GM12892 (cell line): Measurements from ENCODE around the gene BHMT.

ENCODE experiments used
- DNase-seq: peaks from one replicate; pipeline ENCODE4 v3.0.0; 2011; ENCODE audit not compliant: insufficient read length
- FAIRE-seq: peaks from 2 replicates; lab custom pipeline; 2011; peaks lifted over from hg19 to GRCh38; lab: Jason Lieb, UNC
- POLR2A ChIP-seq: IDR thresholded peaks from 2 replicates; pipeline ENCODE4 v1.6.1; 2011; ENCODE audit warnings: low read depth, low read length, control low read depth
- POLR2AphosphoS5 ChIP-seq: IDR thresholded peaks from 2 replicates; pipeline ENCODE4 v1.6.1; 2011; ENCODE audit warnings: low read depth, low read length, control low read depth
- TAF1 ChIP-seq: IDR thresholded peaks from 2 replicates; pipeline ENCODE4 v1.6.1; 2011; ENCODE audit warnings: low read depth, mild to moderate bottlenecking, control low read depth, low read length, borderline replicate concordance

Gene BHMT

DNA sequence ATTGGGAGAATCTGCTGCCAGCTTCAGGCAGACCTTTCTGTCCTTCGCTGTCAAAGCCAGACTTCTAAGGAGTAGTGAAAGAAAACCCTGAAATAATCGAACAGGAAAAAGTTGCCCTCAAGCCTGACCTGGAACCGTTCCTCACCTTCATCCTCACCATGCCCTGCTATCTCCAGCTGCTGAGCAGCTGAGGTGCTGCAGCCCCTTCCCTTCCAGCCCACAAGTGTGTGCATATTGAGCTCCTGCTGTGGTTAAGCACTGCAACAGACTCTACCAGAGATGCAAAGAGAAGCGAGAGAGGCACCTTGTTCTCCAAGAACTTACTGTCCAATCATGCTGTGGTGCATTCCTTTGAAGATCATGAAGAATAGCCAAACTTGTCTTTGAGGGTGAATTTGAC is 23.1 kb upstream of the BHMT start:
- DNase-seq (no peak), FAIRE-seq (no peak)
- TF ChIP-seq POLR2AphosphoS5, result no peak
- no peak for TF ChIP-seq TAF1
- no peak for TF ChIP-seq POLR2A

DNA sequence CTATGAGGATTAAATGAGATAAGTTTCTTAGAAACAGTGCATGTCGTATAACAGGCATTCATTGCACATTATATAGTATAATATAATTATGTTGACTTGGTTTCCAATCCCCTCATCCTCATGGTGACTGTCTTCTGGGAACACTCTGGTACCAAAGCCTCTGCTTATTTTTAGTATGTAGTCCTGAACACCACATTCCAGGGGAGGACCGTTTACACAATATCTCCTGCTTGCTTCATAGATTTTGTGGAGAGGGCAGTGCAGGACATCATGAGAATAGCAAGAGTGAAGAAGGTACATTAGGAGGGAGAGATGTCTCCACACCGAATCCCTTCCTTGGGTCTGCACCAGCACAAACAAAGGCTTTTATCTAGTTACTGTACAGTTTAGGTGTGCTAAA is 20.5 kb upstream of the BHMT start:
- TF ChIP-seq TAF1, result no peak
- TF ChIP-seq POLR2AphosphoS5, result no peak
- TF ChIP-seq POLR2A, result no peak
- DNase-seq, result no peak
- FAIRE-seq, result no peak

DNA sequence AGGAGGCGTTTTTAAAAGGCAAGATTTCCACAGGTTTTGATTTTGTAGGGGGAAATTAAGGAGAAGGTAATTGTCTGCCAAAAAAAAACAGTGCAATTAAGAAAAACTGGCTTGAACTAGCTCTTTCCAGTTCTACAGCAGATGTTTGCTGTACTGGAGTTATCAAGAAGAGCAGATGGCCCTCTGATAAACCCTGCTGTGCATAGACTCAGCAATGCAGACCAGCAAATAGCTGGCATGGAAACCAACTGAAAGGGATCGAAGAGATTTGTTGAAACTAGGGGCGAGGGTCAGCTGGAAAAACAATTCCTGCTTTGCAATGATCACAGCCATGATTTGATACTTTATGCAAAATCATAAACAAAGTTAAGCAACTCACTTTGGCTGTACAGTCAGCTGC is 17.8 kb upstream of the BHMT start:
- TF ChIP-seq POLR2A (no peak), TAF1 (no peak), POLR2AphosphoS5 (no peak)
- DNase-seq, result no peak
- FAIRE-seq, result no peak

DNA sequence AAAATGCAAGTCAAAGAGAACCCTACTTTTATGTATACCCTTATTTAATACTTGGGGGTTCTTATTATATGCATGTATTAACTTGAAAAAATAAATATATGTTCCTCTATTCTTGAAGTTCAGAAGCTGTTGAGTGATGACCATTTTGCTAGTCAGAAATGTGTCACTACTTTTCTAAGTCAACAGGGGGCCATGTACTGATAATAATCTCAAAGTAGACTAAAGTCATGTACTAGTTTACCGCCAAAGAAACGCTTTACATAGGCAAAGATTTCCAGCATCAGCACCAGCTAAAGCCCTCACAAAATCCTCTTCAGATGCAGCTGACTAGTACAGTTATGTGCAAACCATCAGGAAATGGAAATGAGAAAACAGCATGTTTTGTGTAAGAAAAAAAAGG is 5.7 kb upstream of the BHMT start:
- no peak for TF ChIP-seq POLR2A
- no peak for TF ChIP-seq POLR2AphosphoS5
- no peak for TF ChIP-seq TAF1
- DNase-seq (no peak), FAIRE-seq (no peak)

DNA sequence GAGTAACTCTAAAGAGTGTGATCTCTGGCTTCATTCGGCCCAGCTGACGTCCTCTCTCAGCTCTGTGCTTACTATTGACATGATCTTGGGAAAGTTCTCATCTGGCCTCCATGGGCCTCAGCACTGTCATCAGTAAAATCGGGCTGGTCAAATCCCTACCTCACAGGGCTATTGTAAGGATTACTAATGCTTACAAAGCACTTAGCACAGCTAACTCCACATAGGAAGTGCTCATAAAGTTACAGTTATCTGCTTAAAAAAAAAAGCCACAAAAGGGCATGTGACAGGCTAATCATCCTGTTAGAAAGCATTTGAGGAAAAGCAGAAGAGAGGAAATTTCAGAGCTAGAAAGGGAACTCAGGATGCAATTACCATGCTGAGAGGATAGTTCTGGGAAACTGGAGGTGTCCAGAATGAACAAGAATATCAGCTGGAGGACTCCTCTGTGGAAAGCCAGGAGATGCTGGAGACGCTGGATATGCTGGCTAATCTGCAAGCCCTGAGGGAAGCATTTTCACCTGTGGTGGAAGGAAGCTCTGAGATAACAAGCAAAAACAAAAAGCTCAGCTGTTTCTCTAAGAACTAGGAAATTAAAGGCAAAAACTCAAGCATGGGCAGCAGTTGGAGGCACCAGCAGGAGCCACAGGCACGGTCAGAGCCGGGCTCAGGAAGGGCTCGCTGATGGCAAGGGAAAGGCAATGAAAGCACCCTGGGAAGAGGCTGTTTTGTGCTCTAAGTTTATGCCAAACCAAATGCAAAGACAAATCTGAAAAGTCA is 4.4 kb upstream of the BHMT start:
- FAIRE-seq, result no peak
- no peak for DNase-seq
- TF ChIP-seq POLR2A, result no peak
- TF ChIP-seq TAF1, result no peak
- no peak for TF ChIP-seq POLR2AphosphoS5

DNA sequence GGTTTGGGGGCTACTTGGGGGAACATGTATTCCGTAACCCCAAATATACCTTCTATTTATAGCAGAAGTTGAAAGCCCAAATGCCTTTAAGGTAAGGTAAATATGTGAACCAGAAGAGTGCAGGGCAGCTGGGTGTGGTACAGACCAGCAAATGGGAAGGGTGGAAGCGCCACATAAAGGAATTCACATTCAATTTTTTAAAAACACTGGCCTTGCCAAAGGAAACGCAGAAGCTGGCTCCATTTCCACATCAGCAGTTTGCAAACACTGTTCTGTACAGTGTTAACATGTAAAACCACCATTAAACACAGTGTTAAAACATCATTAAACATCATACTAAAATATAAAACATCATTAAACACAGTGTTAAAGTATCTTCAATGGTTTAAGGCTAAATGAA is 3.5 kb upstream of the BHMT start:
- DNase-seq, result no peak
- TF ChIP-seq TAF1 (no peak), POLR2AphosphoS5 (no peak), POLR2A (no peak)
- FAIRE-seq, result no peak

DNA sequence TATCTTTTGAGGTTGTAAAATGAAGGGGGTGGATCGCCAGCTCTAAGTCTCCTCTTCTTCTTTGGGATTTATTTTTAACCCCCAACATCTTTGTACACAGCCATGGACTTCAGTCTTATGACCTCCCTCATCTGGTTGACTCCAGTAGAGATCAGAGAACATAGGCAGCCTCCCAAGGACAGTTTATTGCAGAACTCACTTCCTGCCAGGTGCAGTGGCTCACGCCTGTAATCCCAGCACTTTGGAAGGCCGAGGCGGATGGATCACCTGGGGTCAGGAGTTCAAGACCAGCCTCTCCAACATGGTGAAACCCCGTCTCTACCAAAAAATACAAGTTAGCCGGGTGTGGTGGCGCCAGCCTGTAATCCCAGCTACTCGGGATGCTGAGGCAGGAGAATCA is 2.8 kb upstream of the BHMT start:
- no peak for FAIRE-seq
- no peak for DNase-seq
- TF ChIP-seq POLR2A (no peak), POLR2AphosphoS5 (no peak)

DNA sequence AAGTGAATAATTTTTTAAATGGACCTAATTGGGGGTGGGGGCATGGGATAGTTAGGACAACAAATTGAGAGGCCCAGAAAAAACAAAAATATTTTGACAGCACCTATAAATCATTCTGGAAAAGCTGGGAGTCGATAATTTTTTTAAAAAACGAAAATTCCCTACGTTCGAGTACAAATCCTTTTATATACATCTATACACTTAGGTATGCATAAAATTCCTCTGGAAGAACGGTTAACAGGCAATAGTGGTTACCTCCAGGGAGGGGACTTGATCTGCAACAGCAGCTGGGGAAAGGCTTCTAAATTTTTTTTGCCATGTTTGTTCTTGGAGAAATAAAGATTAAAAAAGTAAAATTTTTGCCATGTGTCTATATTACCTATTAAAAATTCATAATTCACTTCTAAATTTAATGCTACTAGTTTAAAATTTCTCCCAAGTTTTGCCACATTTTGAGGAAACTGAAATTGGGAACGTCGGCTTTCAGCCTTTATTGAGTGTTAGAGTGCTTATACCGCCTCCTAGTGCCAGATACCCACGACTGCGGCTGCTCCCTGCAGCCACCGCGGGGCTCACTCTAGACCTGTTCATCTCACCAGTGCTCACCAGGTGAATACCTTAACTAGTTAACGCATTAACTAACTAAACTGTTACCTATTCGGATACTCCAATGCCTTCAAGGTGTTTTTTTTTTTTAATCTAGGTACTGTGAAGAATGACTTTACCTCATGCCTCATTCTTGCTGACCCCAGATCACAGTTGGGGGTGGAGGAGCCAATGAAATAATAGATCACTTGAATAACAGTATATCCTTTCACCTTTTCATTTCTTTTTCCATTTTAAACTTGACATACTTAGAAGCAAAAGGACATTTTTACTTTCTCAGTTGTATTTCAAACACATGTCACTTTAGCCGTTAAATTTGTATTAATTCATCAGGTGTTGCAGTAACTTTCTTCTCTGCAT is 1.8 kb upstream of the BHMT start:
- FAIRE-seq (no peak), DNase-seq (no peak)
- TF ChIP-seq POLR2A (no peak), POLR2AphosphoS5 (no peak), TAF1 (no peak)

DNA sequence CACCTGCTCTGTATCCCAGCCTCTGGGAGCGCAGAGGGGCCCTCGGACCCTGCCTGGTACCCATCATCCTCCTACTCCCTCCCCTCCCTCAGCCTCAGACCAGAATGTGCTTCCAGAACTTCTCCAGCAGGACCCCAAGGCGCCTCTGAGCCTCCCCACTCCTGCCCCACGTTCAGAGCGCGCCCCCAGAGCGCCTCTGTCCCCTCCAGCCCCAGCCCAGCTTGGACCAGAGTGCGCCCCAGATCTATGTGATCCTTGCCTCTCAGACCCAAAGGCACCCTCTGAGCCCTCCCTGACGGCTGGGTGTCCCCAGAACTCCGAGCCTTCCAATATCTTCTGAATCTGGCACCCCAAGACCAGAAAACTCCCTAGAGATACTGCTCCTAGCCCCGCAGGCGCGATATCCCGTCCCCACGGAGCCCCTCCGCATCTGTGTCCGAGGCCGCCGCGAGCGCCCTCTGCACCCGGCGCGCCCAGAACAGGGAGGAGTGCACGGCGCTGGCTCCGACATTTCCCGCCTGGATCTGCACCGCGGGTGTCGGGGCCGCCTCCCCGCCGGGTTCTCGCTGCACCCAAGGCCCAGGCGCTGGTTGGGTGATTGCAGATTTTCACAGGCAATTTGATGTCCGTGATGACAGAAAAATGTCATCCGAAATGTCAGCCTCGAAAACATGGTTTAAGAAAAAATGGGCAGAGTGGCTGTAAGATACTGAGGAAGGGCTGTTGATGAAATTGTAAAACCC is 522 bp downstream of the BHMT start:
- DNase-seq (no peak), FAIRE-seq (no peak)
- TF ChIP-seq TAF1, result no peak
- TF ChIP-seq POLR2AphosphoS5, result no peak
- TF ChIP-seq POLR2A, result no peak

DNA sequence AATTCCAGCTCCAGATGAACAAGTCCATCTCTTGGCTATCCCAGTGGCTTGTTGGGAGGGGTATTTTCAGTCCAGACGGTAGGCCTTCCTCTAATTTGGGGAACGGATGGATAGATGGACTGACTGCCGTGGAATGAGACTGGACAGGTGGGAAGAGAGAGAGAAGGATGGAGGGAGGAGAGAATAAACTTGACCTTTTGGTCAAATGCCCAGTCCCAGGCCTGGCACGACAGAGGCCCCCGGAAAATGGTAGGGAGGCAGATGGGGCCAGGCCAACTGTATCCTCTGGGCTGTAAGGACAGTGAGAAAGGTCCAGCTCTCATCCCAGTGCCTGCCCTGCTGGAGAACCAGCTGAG is 1.1 kb downstream of the BHMT start:
- DNase-seq (no peak), FAIRE-seq (no peak)
- TF ChIP-seq POLR2AphosphoS5, result no peak

DNA sequence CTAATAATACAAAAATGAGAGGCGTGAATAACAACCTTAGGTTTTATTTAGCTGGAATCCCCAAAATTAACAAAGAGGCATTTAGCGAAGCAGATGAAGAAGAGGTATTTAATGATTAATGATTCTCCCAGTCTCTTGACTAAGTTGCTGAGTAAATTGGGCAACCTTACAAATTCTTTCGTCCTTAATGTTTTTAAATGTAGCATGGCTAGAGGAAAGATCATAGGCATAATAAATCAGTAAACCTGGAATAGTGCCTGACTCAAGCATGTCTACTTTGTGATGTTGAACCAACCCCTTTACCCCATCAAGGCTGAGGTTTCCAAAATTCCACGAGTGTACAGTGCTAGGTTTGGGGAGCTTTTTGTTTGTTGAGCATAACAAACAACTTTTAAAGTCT is 7.9 kb downstream of the BHMT start:
- DNase-seq, result no peak
- no peak for FAIRE-seq
- no peak for TF ChIP-seq POLR2AphosphoS5
- no peak for TF ChIP-seq TAF1
- no peak for TF ChIP-seq POLR2A

DNA sequence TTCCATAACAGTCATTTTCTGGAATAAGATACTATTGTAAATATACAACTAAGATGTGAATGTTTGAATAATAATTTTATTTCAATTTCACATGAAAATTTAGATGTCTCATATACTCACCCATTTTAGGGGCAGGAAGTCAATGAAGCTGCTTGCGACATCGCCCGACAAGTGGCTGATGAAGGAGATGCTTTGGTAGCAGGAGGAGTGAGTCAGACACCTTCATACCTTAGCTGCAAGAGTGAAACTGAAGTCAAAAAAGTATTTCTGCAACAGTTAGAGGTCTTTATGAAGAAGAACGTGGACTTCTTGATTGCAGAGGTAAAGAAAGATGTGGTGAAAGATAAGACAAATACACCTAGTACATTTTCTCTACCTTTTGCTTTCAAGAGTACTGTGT is 8.6 kb downstream of the BHMT start:
- FAIRE-seq (no peak), DNase-seq (no peak)
- TF ChIP-seq POLR2A (no peak), POLR2AphosphoS5 (no peak), TAF1 (no peak)
